ENCODE data around the gene VWA8. TPM values are rescaled to one million over a fixed set of nuclear protein-coding genes. Genes with fewer than 3 reads are reported as not detected.
A peak's percentile ranks its signal among the peaks of the same experiment; 100 is the strongest.

Gene VWA8
- 10 to 100 TPM; 13.5 to 14.4 TPM for total RNA-seq

- Mint-ChIP-seq H3K27ac (peak within 1 kb of the TSS; percentile 80), H3K36me3 (ENCODE audit: low read depth) (peaks cover 5% of the 10 kb centered on the region)
Measured at GRCh38 chr13:41960637-41961465, at the start of gene VWA8. Gene VWA8 (minus strand): TSS chr13:41961109. CDS start chr13:41961015, 94 bp downstream.

GRCh38 chr13:42009057-42009456 lies 48.1 kb upstream of the VWA8 start:
- no peaks in the 10 kb centered on the region for H3K36me3 Mint-ChIP-seq (ENCODE audit: low read depth)
- DNase-seq, result no peak
- no peaks in the 10 kb centered on the region for H3K4me1 Mint-ChIP-seq
- CTCF ChIA-PET, result no interaction called here
- no peaks in the 10 kb centered on the region for H3K9me3 Mint-ChIP-seq
- POLR2A ChIA-PET, result no interaction called here
- H3K27me3 Mint-ChIP-seq, result peaks cover 4% of the 10 kb centered on the region
- H3K4me3 Mint-ChIP-seq, result no peak overlapping the region
- no peak overlapping the region for H3K27ac Mint-ChIP-seq

More at GRCh38 chr13:41960637-41961465, at the start of gene VWA8:
- DNase-seq, result peak; percentile 87
- Mint-ChIP-seq H3K4me3 (peak within 1 kb of the TSS; percentile 92), H3K4me1 (peaks cover 36% of the 10 kb centered on the region), H3K27me3 (no peaks in the 10 kb centered on the region), H3K9me3 (no peaks in the 10 kb centered on the region)
- ChIA-PET POLR2A (interaction anchor here (0.9 to 2.8 kb wide), 12 partner anchors 9 to 496 kb away, joined by 3 to 17 read pairs (median 4); no protein-coding TSS in a partner anchor), CTCF (interaction anchor here (1.0 to 1.2 kb wide), 3 partner anchors 15 to 292 kb away, joined by 3 to 5 read pairs (median 3); no protein-coding TSS in a partner anchor)

- Mint-ChIP-seq H3K4me3 (no peak overlapping the region), H3K9me3 (no peaks in the 10 kb centered on the region), H3K27me3 (peaks cover 5% of the 10 kb centered on the region), H3K36me3 (ENCODE audit: low read depth) (no peaks in the 10 kb centered on the region), H3K27ac (no peak overlapping the region), H3K4me1 (no peaks in the 10 kb centered on the region)
- CTCF ChIA-PET, result no interaction called here
- POLR2A ChIA-PET, result no interaction called here
- DNase-seq, result no peak
Measured at GRCh38 chr13:42007844-42008243, 46.9 kb upstream of the VWA8 start.

GRCh38 chr13:42002066-42002465 lies 41.2 kb upstream of the VWA8 start:
- Mint-ChIP-seq H3K27ac (no peak overlapping the region), H3K9me3 (no peaks in the 10 kb centered on the region), H3K27me3 (peaks cover 23% of the 10 kb centered on the region), H3K4me1 (no peaks in the 10 kb centered on the region), H3K4me3 (no peak overlapping the region), H3K36me3 (ENCODE audit: low read depth) (no peaks in the 10 kb centered on the region)
- no peak for DNase-seq
- ChIA-PET POLR2A (no interaction called here), CTCF (no interaction called here)

GRCh38 chr13:42001580-42001979 lies 40.7 kb upstream of the VWA8 start:
- Mint-ChIP-seq H3K4me3 (no peak overlapping the region), H3K9me3 (no peaks in the 10 kb centered on the region), H3K36me3 (ENCODE audit: low read depth) (no peaks in the 10 kb centered on the region), H3K4me1 (no peaks in the 10 kb centered on the region), H3K27ac (no peak overlapping the region), H3K27me3 (peaks cover 23% of the 10 kb centered on the region)
- ChIA-PET POLR2A (no interaction called here), CTCF (no interaction called here)
- no peak for DNase-seq

- no peak overlapping the region for H3K4me3 Mint-ChIP-seq
- no peaks in the 10 kb centered on the region for H3K9me3 Mint-ChIP-seq
- CTCF ChIA-PET, result no interaction called here
- no peak overlapping the region for H3K27ac Mint-ChIP-seq
- H3K4me1 Mint-ChIP-seq, result no peaks in the 10 kb centered on the region
- H3K27me3 Mint-ChIP-seq, result peaks cover 23% of the 10 kb centered on the region
- POLR2A ChIA-PET, result no interaction called here
- H3K36me3 Mint-ChIP-seq (ENCODE audit: low read depth), result no peaks in the 10 kb centered on the region
- no peak for DNase-seq
Measured at GRCh38 chr13:42000846-42001245, 39.9 kb upstream of the VWA8 start.

GRCh38 chr13:41997396-41997795 lies 36.5 kb upstream of the VWA8 start:
- H3K4me3 Mint-ChIP-seq, result no peak overlapping the region
- no peaks in the 10 kb centered on the region for H3K36me3 Mint-ChIP-seq (ENCODE audit: low read depth)
- no peak overlapping the region for H3K27ac Mint-ChIP-seq
- H3K9me3 Mint-ChIP-seq, result no peaks in the 10 kb centered on the region
- POLR2A ChIA-PET, result no interaction called here
- no peaks in the 10 kb centered on the region for H3K4me1 Mint-ChIP-seq
- no peak for DNase-seq
- H3K27me3 Mint-ChIP-seq, result peaks cover 22% of the 10 kb centered on the region
- CTCF ChIA-PET, result no interaction called here

- Mint-ChIP-seq H3K9me3 (no peaks in the 10 kb centered on the region), H3K4me3 (no peak overlapping the region), H3K4me1 (no peaks in the 10 kb centered on the region), H3K36me3 (ENCODE audit: low read depth) (no peaks in the 10 kb centered on the region), H3K27ac (no peak overlapping the region), H3K27me3 (peaks cover 14% of the 10 kb centered on the region)
- POLR2A ChIA-PET, result no interaction called here
- no peak for DNase-seq
- CTCF ChIA-PET, result no interaction called here
Measured at GRCh38 chr13:41995946-41996345, 35.0 kb upstream of the VWA8 start.

GRCh38 chr13:41995336-41995735 lies 34.4 kb upstream of the VWA8 start:
- no peak for DNase-seq
- ChIA-PET POLR2A (no interaction called here), CTCF (no interaction called here)
- Mint-ChIP-seq H3K4me3 (no peak overlapping the region), H3K27me3 (peaks cover 11% of the 10 kb centered on the region), H3K27ac (no peak overlapping the region), H3K4me1 (no peaks in the 10 kb centered on the region), H3K36me3 (ENCODE audit: low read depth) (no peaks in the 10 kb centered on the region), H3K9me3 (no peaks in the 10 kb centered on the region)

GRCh38 chr13:41994696-41995095 lies 33.8 kb upstream of the VWA8 start:
- no peaks in the 10 kb centered on the region for H3K36me3 Mint-ChIP-seq (ENCODE audit: low read depth)
- no peak overlapping the region for H3K27ac Mint-ChIP-seq
- peaks cover 7% of the 10 kb centered on the region for H3K27me3 Mint-ChIP-seq
- H3K4me3 Mint-ChIP-seq, result no peak overlapping the region
- ChIA-PET POLR2A (no interaction called here), CTCF (no interaction called here)
- DNase-seq, result no peak
- no peaks in the 10 kb centered on the region for H3K9me3 Mint-ChIP-seq
- H3K4me1 Mint-ChIP-seq, result no peaks in the 10 kb centered on the region

GRCh38 chr13:41991936-41992335 lies 31.0 kb upstream of the VWA8 start:
- ChIA-PET POLR2A (no interaction called here), CTCF (no interaction called here)
- DNase-seq, result no peak
- Mint-ChIP-seq H3K4me3 (no peak overlapping the region), H3K27me3 (no peaks in the 10 kb centered on the region), H3K27ac (no peak overlapping the region), H3K4me1 (no peaks in the 10 kb centered on the region), H3K9me3 (no peaks in the 10 kb centered on the region), H3K36me3 (ENCODE audit: low read depth) (no peaks in the 10 kb centered on the region)

- ChIA-PET CTCF (no interaction called here), POLR2A (no interaction called here)
- Mint-ChIP-seq H3K9me3 (no peaks in the 10 kb centered on the region), H3K27me3 (peaks cover 10% of the 10 kb centered on the region), H3K36me3 (ENCODE audit: low read depth) (no peaks in the 10 kb centered on the region), H3K4me3 (no peak overlapping the region), H3K4me1 (no peaks in the 10 kb centered on the region), H3K27ac (no peak overlapping the region)
- DNase-seq, result no peak
Measured at GRCh38 chr13:41988244-41988643, 27.3 kb upstream of the VWA8 start.

- CTCF ChIA-PET, result no interaction called here
Measured at GRCh38 chr13:41985788-41986508, 25.0 kb upstream of the VWA8 start.

More at GRCh38 chr13:41985788-41986508, 25.0 kb upstream of the VWA8 start:
- Mint-ChIP-seq H3K27ac (no peak overlapping the region), H3K27me3 (peaks cover 17% of the 10 kb centered on the region), H3K4me3 (no peak overlapping the region), H3K4me1 (no peaks in the 10 kb centered on the region), H3K9me3 (no peaks in the 10 kb centered on the region), H3K36me3 (ENCODE audit: low read depth) (no peaks in the 10 kb centered on the region)
- POLR2A ChIA-PET, result no interaction called here
- DNase-seq, result no peak
